PFSK-1 (cell line): ENCODE data around the gene PFKFB3.

Source experiments
- FOXP2 ChIP-seq: optimal IDR thresholded peaks from 2 replicates; pipeline ENCODE3; 2011; ENCODE audit warnings: borderline replicate concordance, control low read depth, inconsistent platforms; ENCODE audit not compliant: insufficient read depth; ENCODE audit errors: extremely low read length, extremely low read depth
- POLR2AphosphoS5 ChIP-seq: IDR thresholded peaks from 2 replicates; pipeline ENCODE4 v1.6.1; 2012; ENCODE audit warnings: low read depth, mild to moderate bottlenecking, control low read depth, low read length, moderate library complexity
- SIN3A ChIP-seq: IDR thresholded peaks from 2 replicates; pipeline ENCODE4 v1.6.1; 2012; ENCODE audit warnings: mild to moderate bottlenecking, low read length, moderate library complexity, borderline replicate concordance; ENCODE audit not compliant: insufficient read depth
- TAF1 ChIP-seq: IDR thresholded peaks from 2 replicates; pipeline ENCODE4 v1.6.1; 2012; ENCODE audit warnings: low read length, control low read depth, borderline replicate concordance; ENCODE audit not compliant: insufficient read depth
- TF ChIP-seq, protein P1 (sequence below), 2 experiments: IDR thresholded peaks; 2 replicates each; pipeline versions ENCODE4 v1.6.1 to v1.8.0; 2011 to 2012; ENCODE audit warnings: low read depth in 2 of 2, low read length in 2 of 2, control low read depth in 1 of 2, inconsistent platforms in 1 of 2, mild to moderate bottlenecking in 1 of 2, moderate library complexity in 1 of 2; ENCODE audit not compliant: insufficient read depth in 1 of 2

PFKFB3 gene

DNA sequence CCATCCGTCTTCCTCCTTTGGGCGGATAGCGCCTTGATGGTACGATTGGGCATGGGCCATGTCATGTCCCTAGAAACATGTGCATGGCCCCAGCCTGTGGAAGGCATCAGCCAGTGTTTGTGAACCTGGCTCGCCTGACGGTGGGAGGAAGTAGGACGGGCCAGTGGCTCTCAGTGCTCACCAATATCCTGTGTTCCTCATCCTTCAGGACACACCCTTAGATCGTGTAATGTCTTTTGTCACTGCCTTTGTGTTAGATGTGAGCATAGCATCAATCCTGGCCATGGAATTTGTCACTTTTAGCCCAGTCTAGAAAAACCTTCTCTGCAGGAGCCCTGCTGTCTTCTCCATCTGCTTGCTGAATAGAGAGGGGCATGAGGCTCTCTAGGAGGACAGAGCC is 77.6 kb downstream of the PFKFB3 start:
- no peak for TF ChIP-seq SIN3A
- TF ChIP-seq, protein P1, sequence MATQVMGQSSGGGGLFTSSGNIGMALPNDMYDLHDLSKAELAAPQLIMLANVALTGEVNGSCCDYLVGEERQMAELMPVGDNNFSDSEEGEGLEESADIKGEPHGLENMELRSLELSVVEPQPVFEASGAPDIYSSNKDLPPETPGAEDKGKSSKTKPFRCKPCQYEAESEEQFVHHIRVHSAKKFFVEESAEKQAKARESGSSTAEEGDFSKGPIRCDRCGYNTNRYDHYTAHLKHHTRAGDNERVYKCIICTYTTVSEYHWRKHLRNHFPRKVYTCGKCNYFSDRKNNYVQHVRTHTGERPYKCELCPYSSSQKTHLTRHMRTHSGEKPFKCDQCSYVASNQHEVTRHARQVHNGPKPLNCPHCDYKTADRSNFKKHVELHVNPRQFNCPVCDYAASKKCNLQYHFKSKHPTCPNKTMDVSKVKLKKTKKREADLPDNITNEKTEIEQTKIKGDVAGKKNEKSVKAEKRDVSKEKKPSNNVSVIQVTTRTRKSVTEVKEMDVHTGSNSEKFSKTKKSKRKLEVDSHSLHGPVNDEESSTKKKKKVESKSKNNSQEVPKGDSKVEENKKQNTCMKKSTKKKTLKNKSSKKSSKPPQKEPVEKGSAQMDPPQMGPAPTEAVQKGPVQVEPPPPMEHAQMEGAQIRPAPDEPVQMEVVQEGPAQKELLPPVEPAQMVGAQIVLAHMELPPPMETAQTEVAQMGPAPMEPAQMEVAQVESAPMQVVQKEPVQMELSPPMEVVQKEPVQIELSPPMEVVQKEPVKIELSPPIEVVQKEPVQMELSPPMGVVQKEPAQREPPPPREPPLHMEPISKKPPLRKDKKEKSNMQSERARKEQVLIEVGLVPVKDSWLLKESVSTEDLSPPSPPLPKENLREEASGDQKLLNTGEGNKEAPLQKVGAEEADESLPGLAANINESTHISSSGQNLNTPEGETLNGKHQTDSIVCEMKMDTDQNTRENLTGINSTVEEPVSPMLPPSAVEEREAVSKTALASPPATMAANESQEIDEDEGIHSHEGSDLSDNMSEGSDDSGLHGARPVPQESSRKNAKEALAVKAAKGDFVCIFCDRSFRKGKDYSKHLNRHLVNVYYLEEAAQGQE (IDR thresholded peaks at IDR 0.05; ENCODE audit: insufficient read depth in 1 of 2, low read depth in 2 of 2, low read length in 2 of 2) = no peak
- TF ChIP-seq FOXP2 = no peak
- no peak for TF ChIP-seq TAF1
- TF ChIP-seq POLR2AphosphoS5 = no peak

DNA sequence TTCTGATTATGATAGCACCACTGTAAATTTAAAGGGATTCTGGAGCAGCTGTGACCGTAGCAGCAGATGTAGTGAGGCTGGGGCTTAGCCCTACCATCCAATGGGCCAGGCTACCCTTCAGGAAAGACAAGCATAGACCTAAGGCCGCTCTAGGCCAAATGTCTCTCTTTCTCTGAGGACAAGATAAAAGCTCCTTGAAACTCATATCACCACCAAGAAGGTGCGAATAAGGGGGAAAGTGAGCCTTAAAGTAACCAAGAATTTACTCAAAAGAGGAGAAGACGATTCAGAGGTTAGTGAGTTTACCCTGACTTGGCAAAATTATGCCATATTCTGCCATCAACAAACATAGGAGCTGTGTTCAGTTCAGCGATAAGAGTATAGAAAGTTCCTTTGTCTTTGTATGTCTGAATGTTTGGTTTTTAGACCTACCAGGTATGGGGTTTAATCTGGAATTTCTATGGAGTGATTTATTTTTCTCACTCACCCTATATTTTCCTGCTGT is 79.8 kb downstream of the PFKFB3 start:
- TF ChIP-seq, protein P1 (IDR thresholded peaks at IDR 0.05; ENCODE audit: insufficient read depth in 1 of 2, low read depth in 2 of 2, low read length in 2 of 2) = no peak
- TF ChIP-seq TAF1 (no peak), POLR2AphosphoS5 (no peak), FOXP2 (no peak), SIN3A (no peak)

- TF ChIP-seq POLR2AphosphoS5 (no peak), FOXP2 (no peak), TAF1 (no peak), SIN3A (no peak)
- TF ChIP-seq, protein P1 (IDR thresholded peaks at IDR 0.05; ENCODE audit: insufficient read depth in 1 of 2, low read depth in 2 of 2, low read length in 2 of 2) = no peak
Observed at GRCh38 chr10:6283655-6284054, 80.9 kb downstream of the PFKFB3 start.

DNA sequence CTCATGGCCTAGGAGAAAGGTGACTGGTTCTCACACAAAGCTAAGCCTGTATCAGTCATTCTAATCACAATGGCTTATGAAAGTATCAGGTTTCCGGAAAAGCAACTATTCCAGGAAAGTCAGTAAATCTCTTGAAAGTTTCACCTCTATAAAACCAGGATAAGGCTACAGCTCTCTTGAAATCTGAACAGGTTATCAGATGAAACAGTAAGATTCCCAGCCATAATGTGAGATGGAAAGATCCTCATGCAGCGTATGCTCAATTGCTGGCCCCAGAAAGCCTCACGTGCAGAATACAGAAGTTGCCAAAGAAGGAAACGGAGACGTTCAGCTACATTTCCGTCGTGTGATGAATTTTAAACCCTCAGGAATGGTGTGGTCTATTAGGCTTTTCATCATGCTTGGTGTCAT is 90.0 kb downstream of the PFKFB3 start:
- TF ChIP-seq FOXP2 (no peak), TAF1 (no peak), POLR2AphosphoS5 (no peak), SIN3A (no peak)
- TF ChIP-seq, protein P1 (IDR thresholded peaks at IDR 0.05; ENCODE audit: insufficient read depth in 1 of 2, low read depth in 2 of 2, low read length in 2 of 2) = no peak

DNA sequence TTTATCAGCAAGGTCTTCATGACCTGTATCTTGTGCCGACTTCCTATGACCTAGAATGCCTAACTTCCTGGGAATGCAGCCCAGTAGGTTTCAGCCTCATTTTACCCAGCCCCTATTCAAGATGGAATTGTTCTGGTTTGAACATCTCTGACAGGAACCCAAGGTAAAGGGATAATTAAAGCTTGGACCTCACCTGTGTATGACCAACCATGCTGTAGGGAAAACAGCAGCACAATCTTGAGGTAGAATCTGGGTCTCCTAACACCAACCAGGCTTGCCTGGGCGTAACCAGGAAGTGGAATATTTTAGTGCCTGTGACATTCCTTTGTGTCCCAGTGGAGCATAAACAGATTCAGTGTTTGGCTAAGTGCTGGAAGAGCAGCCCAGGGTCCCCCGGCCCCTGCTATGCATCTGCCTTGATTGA is 94.1 kb downstream of the PFKFB3 start:
- TF ChIP-seq FOXP2 (no peak), SIN3A (no peak), TAF1 (no peak), POLR2AphosphoS5 (no peak)
- TF ChIP-seq, protein P1 (IDR thresholded peaks at IDR 0.05; ENCODE audit: insufficient read depth in 1 of 2, low read depth in 2 of 2, low read length in 2 of 2) = no peak
